PC-9 (cell line): ENCODE data around the gene FAM234A. TPM values are rescaled to one million over a fixed set of nuclear protein-coding genes. Genes with fewer than 3 reads are reported as not detected.

Experiments used
- BruUV-seq: library from RNA; stranded (reverse); fragments of 400-500 nt; replicated peaks from 2 replicates; lab custom pipeline; 2021; lab: Mats Ljungman, UMichigan
- CTCF ChIA-PET: fragments of 300-600 bp; sonication (Branson Sonifier 250); formaldehyde crosslinking; loops from one replicate; lab custom pipeline; 2022; ENCODE audit warnings: antibody characterized with exemption; lab: Charles Lee
- POLR2A ChIA-PET: fragments of 300-600 bp; sonication (Branson Sonifier 250); formaldehyde crosslinking; loops from one replicate; lab custom pipeline; 2022; ENCODE audit warnings: antibody characterized with exemption; ENCODE audit not compliant: unreplicated experiment; lab: Charles Lee
- DNase-seq, 2 experiments: peaks; one replicate each; pipeline versions ENCODE4 v3.0.0 to v3.0.0-alpha.2; 2015 to 2022; ENCODE audit warnings: mixed read lengths in 1 of 2
- H2AFZ ChIP-seq: fragments of 200-600 bp; sonication (generic); 2 replicates; pipeline ENCODE4 v1.8.1; 2017; ENCODE audit warnings: antibody characterized with exemption
- H3F3A ChIP-seq: fragments of 200-600 bp; sonication (generic); 2 replicates; pipeline ENCODE4 v1.8.1; 2017; ENCODE audit warnings: antibody characterized with exemption, mild to moderate bottlenecking, low read depth; ENCODE audit not compliant: insufficient read depth
- H3K27ac ChIP-seq: fragments of 200-600 bp; sonication (generic); 2 replicates; pipeline ENCODE4 v1.6.1; 2016; ENCODE audit warnings: mixed run types
- H3K27me3 ChIP-seq: fragments of 200-600 bp; sonication (generic); 2 replicates; pipeline ENCODE4 v1.6.1; 2016; ENCODE audit warnings: low read depth, mixed run types; ENCODE audit not compliant: insufficient read depth
- H3K36me3 ChIP-seq: fragments of 200-600 bp; sonication (generic); 2 replicates; pipeline ENCODE4 v1.6.1; 2016; ENCODE audit warnings: low read depth, mixed run types
- H3K4me1 ChIP-seq: fragments of 200-600 bp; sonication (generic); replicated peaks from 2 replicates; pipeline ENCODE4 v1.6.1; 2016; ENCODE audit warnings: mixed run types; ENCODE audit not compliant: insufficient read depth
- H3K4me2 ChIP-seq: fragments of 200-600 bp; sonication (generic); 2 replicates; pipeline ENCODE4 v1.6.1; 2017; ENCODE audit warnings: mixed run types
- H3K4me3 ChIP-seq: fragments of 200-600 bp; sonication (generic); 2 replicates; pipeline ENCODE4 v1.6.1; 2016; ENCODE audit warnings: mixed run types
- H3K79me2 ChIP-seq: fragments of 200-600 bp; sonication (generic); 2 replicates; pipeline ENCODE4 v1.6.1; 2017; ENCODE audit warnings: low read depth, mixed run types
- H3K9me2 ChIP-seq: fragments of 200-600 bp; sonication (generic); 2 replicates; pipeline ENCODE4 v1.8.1; 2017; ENCODE audit warnings: mild to moderate bottlenecking; ENCODE audit not compliant: insufficient read depth
- H3K9me3 ChIP-seq: fragments of 200-600 bp; sonication (generic); 2 replicates; pipeline ENCODE4 v1.8.1; 2016; ENCODE audit warnings: low read depth; ENCODE audit not compliant: insufficient read depth
- H4K20me1 ChIP-seq: fragments of 200-600 bp; sonication (generic); 2 replicates; pipeline ENCODE4 v1.8.1; 2017; ENCODE audit not compliant: insufficient read depth
- CTCF ChIP-seq: fragments of 200-600 bp; sonication (generic); conservative IDR thresholded peaks from 2 replicates; pipeline ENCODE4 v1.6.1; 2017; ENCODE audit warnings: mixed run types, antibody characterized with exemption, mild to moderate bottlenecking, moderate library complexity
- EZH2 ChIP-seq: fragments of 200-600 bp; sonication (generic); IDR thresholded peaks from 2 replicates; pipeline ENCODE4 v1.8.0; 2017; ENCODE audit warnings: antibody characterized with exemption, low read depth
- intact Hi-C: fragments of 100-400 bp; cut with micrococcal nuclease; formaldehyde crosslinking; loops from one replicate; pipeline ENCODE4 v1.10.0; 2022; ENCODE audit not compliant: unreplicated experiment
- total RNA-seq: library from RNA; stranded (reverse); gene quantifications from 2 replicates; pipeline ENCODE4 v1.2.3, GENCODE V29; 2021

Gene FAM234A
- total RNA-seq, 1 experiment from 2014 or later: 131 TPM

GRCh38 chr16:268141-269053 lies 33.8 kb downstream of the FAM234A start:
- POLR2A ChIA-PET: interaction anchor here (0.6 to 0.7 kb wide), 3 partner anchors 11 to 123 kb away, joined by 3 to 5 read pairs (median 4); no protein-coding TSS in a partner anchor

GRCh38 chr16:269061-269796 lies 34.6 kb downstream of the FAM234A start:
- H3K4me2 ChIP-seq: no peak overlapping the region
- ChIA-PET POLR2A (interaction anchor here (0.6 to 0.7 kb wide), 3 partner anchors 10 to 123 kb away, joined by 3 to 5 read pairs (median 4); no protein-coding TSS in a partner anchor), CTCF (no interaction called here)
- H3K4me1 ChIP-seq: no peaks in the 10 kb centered on the region
- H3F3A ChIP-seq: 0 out of 2 replicates have a peak, but pooled peaks cover 5% of the 10 kb centered on the region
- H3K9me3 ChIP-seq: no peaks in the 10 kb centered on the region
- intact Hi-C loops: no loop called here
- no peak overlapping the region for H3K27ac ChIP-seq
- H3K4me3 ChIP-seq: no peak overlapping the region
- H3K79me2 ChIP-seq: no peaks in the 10 kb centered on the region
- no peaks in the 10 kb centered on the region for H4K20me1 ChIP-seq
- H2AFZ ChIP-seq: no peak overlapping the region
- TF ChIP-seq CTCF (no peak), EZH2 (no peak)
- H3K27me3 ChIP-seq: peaks cover 8% of the 10 kb centered on the region
- BruUV-seq: no TSS peak
- no peak for DNase-seq
- H3K36me3 ChIP-seq: no peaks in the 10 kb centered on the region
- no peaks in the 10 kb centered on the region for H3K9me2 ChIP-seq

More at GRCh38 chr16:268141-269053, 33.8 kb downstream of the FAM234A start:
- H3K4me3 ChIP-seq: no peak overlapping the region
- no peaks in the 10 kb centered on the region for H3K79me2 ChIP-seq
- no peak overlapping the region for H2AFZ ChIP-seq
- H3K4me1 ChIP-seq: no peaks in the 10 kb centered on the region
- BruUV-seq: TSS peak; percentile 32
- no peak overlapping the region for H3K27ac ChIP-seq
- no peak for TF ChIP-seq CTCF
- TF ChIP-seq EZH2: no peak
- H4K20me1 ChIP-seq: no peaks in the 10 kb centered on the region
- H3K27me3 ChIP-seq: peaks cover 8% of the 10 kb centered on the region
- H3F3A ChIP-seq: 0 out of 2 replicates have a peak, but pooled peaks cover 5% of the 10 kb centered on the region
- no peak overlapping the region for H3K4me2 ChIP-seq
- no peaks in the 10 kb centered on the region for H3K9me3 ChIP-seq
- no peaks in the 10 kb centered on the region for H3K9me2 ChIP-seq
- CTCF ChIA-PET: no interaction called here
- H3K36me3 ChIP-seq: no peaks in the 10 kb centered on the region
- intact Hi-C loops: no loop called here
- DNase-seq: peak in 1 of 2 experiments; percentile 44
